ENCODE data around the gene CAPN2. TPM values are rescaled to one million over a fixed set of nuclear protein-coding genes. Genes with fewer than 3 reads are reported as not detected.

CAPN2 gene
- total RNA-seq, 2 experiments from 2014 or later = 183 to 255 TPM

DNA sequence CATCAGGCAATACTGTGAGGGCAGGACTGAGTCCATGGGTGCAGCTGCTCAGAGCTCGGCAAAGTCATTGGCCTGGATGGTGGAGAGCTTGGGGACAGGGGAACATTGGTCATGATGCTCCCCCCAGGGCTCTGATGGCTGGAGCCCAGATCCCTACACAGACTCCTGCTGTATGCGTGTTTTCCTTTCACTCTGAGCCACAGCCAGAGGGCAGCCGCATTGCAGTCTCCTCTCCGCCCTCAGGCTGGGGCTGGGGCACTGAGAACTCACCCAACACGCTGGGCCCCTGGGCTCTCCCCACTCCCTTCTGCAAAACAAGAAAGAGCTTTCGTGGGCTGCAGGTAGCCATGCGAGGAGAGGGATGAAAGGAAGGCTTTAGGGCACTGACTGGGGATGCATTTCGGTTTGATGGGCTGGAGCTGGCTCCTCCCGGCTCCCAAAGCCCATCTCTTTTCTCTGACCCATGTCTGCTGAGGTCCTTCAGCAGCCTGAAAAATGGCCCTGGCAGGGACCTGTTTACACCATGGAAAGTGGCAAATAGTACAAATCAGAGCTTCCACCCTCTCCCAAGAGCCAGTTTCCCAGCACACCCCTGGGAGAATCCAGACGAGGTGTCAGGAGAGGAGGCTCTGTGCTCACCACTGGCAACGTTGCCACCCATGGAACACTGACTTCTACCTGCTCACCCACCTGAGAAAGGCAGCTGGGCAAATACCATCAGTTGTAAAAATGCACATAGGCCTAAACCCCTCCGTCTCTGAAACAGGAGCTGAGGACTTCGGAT is 43.8 kb downstream of the CAPN2 start:
- Mint-ChIP-seq H3K4me3 (no peak overlapping the region), H3K36me3 (peaks cover 57% of the 10 kb centered on the region), H3K27ac (no peak overlapping the region), H3K9me3 (ENCODE audit: low read depth) (no peaks in the 10 kb centered on the region), H3K4me1 (no peaks in the 10 kb centered on the region), H3K27me3 (no peaks in the 10 kb centered on the region)
- DNase-seq (no peak), ATAC-seq (peak; percentile 11)
- CTCF ChIA-PET = interaction anchor here (1.0 kb wide), 1 partner anchor 55 kb away, joined by 3 read pairs; no protein-coding TSS in a partner anchor

DNA sequence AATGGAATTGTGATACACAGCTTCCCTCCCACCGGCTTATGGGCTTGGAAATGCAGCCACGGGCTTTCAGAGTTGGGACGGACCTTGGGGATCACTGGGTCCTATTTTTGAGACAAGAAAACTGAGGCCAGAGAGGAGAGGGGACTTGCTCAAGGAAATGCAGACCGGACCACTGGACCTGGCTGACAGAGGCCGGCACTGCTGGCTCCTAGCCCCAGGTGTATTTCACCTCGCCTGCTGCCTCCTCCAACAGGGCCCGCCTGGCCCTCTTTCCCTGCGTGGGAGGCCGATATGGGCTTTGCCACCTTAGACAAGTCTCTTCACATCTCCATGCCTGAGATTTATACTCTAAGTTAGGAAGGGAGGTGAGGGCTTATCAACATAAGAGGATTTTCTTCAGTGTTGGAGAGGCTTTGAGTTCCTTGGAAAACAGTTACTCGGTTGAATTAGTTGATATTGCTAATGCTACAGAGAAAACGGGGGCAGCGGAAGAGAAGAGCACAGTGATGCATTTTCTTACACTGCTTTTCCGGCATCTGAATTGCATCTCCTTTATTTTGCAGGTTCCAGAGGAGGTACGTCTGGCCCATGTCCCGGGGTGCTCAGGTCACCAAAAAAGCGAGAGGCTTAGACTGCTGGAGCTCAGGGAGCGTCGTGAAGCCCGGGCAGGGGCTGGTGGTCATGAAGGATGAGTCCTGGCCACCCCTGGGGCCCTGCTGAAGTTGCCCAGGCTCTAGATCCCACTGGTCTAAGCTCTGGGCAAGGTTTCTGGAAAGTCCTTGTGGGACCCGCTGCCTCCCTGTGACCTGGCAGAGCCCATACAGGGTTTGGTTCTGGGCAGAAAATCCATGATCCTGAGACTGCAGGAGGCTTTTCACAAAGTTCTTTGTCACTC is 44.7 kb downstream of the CAPN2 start:
- ATAC-seq (no peak), DNase-seq (no peak)
- H3K27ac Mint-ChIP-seq = no peak overlapping the region
- H3K36me3 Mint-ChIP-seq = peaks cover 56% of the 10 kb centered on the region
- H3K27me3 Mint-ChIP-seq = no peaks in the 10 kb centered on the region
- H3K4me1 Mint-ChIP-seq = no peaks in the 10 kb centered on the region
- no peak overlapping the region for H3K4me3 Mint-ChIP-seq
- CTCF ChIA-PET = interaction anchor here (1.0 kb wide), 2 partner anchors 8 to 56 kb away, joined by 3 to 5 read pairs; no protein-coding TSS in a partner anchor
- H3K9me3 Mint-ChIP-seq (ENCODE audit: low read depth) = no peaks in the 10 kb centered on the region

DNA sequence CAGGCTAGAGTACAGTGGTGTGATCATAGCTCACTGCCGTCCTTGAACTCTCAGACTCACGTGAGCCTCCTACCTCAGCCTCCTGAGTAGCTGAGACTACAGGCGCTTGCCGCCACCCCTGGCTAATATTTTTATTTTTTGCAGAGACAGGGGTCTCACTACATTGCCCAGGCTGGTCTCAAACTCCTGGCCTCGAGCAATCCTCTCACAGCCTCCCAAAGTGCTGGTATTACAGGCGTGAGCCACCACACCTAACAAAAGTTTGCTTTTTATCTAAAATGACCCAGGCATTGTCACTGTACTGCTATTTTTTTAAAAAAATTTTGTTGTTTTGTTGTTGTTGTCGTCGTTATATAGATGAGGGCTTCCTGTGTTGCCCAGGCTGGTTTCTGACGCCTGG is 46.4 kb downstream of the CAPN2 start:
- H3K4me3 Mint-ChIP-seq = no peak overlapping the region
- CTCF ChIA-PET = no interaction called here
- H3K4me1 Mint-ChIP-seq = no peaks in the 10 kb centered on the region
- no peaks in the 10 kb centered on the region for H3K9me3 Mint-ChIP-seq (ENCODE audit: low read depth)
- no peak for DNase-seq
- no peak overlapping the region for H3K27ac Mint-ChIP-seq
- peaks cover 52% of the 10 kb centered on the region for H3K36me3 Mint-ChIP-seq
- no peak for ATAC-seq
- H3K27me3 Mint-ChIP-seq = no peaks in the 10 kb centered on the region

DNA sequence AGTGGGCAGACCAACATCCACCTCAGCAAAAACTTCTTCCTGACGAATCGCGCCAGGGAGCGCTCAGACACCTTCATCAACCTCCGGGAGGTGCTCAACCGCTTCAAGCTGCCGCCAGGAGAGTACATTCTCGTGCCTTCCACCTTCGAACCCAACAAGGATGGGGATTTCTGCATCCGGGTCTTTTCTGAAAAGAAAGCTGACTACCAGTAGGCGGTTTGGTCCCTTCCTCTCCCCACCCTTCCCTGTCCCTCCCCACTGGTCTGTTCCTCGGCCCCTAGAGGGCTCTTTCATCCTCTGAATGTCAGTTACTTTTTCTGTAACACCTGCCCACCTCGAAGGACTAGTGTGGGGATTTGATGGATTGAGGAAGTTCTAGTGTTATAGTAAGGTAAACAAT is 46.9 kb downstream of the CAPN2 start:
- no peaks in the 10 kb centered on the region for H3K27me3 Mint-ChIP-seq
- DNase-seq (no peak), ATAC-seq (no peak)
- CTCF ChIA-PET = interaction anchor here (4.2 kb wide), 1 partner anchor 10 kb away, joined by 23 read pairs; no protein-coding TSS in a partner anchor
- H3K27ac Mint-ChIP-seq = no peak overlapping the region
- H3K9me3 Mint-ChIP-seq (ENCODE audit: low read depth) = no peaks in the 10 kb centered on the region
- H3K4me1 Mint-ChIP-seq = no peaks in the 10 kb centered on the region
- no peak overlapping the region for H3K4me3 Mint-ChIP-seq
- peaks cover 54% of the 10 kb centered on the region for H3K36me3 Mint-ChIP-seq

DNA sequence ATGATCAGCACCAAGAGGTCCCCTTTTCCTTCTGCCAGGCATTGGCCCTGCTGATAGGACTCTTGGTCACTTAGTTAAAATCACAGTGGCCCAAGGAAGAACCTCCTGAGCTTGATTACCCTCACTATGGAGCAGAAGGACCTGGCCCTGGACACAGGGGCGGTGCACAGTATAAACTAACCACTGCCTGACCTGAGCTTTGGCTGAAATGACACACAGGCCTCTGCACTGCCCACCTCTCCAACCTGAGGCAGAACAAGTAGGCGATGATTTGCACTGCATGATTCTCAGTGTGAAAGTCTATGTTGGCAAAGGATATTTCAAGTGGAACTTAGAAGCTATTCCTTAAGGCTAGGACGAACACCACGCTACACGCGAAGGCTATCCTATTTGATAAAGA is 48.5 kb downstream of the CAPN2 start:
- no peaks in the 10 kb centered on the region for H3K27me3 Mint-ChIP-seq
- H3K27ac Mint-ChIP-seq = no peak overlapping the region
- no peak overlapping the region for H3K4me3 Mint-ChIP-seq
- DNase-seq = no peak
- no peaks in the 10 kb centered on the region for H3K4me1 Mint-ChIP-seq
- no peak for ATAC-seq
- peaks cover 61% of the 10 kb centered on the region for H3K36me3 Mint-ChIP-seq
- no peaks in the 10 kb centered on the region for H3K9me3 Mint-ChIP-seq (ENCODE audit: low read depth)
- CTCF ChIA-PET = interaction anchor here (1.2 to 4.2 kb wide), 2 partner anchors 12 to 62 kb away, joined by 4 to 23 read pairs; no protein-coding TSS in a partner anchor

DNA sequence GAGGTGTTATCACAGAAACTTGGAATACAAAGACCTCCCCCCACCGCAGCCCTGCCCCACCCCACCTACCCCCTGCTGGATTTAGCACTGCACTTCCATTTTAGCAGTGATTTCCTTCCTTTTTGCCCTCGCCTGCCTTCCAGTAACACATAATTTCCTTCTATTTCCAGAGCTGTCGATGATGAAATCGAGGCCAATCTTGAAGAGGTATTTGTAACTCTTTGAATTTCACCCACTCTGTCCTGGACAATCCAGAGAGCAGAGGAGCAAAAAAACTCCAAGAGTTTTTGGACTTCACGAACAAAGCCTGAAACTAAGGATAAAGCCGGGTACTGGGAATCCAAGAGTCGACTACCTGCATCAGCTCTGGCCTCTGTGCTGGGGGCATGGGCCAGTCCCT is 49.1 kb downstream of the CAPN2 start:
- Mint-ChIP-seq H3K4me3 (no peak overlapping the region), H3K27me3 (no peaks in the 10 kb centered on the region), H3K4me1 (no peaks in the 10 kb centered on the region), H3K36me3 (peaks cover 67% of the 10 kb centered on the region), H3K27ac (no peak overlapping the region), H3K9me3 (ENCODE audit: low read depth) (no peaks in the 10 kb centered on the region)
- CTCF ChIA-PET = interaction anchor here (4.2 kb wide), 1 partner anchor 12 kb away, joined by 23 read pairs; no protein-coding TSS in a partner anchor
- no peak for DNase-seq
- ATAC-seq = no peak

DNA sequence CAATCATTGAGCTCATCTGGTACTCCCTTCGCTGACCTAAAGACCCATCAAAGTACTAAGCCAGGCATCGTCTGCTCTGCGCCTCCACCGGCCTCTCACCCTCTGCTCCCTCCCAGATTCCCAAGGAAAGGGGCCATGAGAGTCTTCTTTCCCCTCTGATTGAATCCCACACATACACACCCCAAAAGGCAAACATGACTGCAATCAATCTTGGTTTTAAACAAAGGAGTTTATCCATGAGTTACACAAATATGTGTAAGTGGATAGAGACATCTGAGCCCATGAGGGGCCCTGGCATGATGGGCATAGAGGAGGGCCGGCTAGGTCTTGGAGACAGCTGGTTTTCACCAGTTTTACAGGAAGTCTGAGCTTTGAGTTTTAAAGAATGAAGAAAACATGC is 50.9 kb downstream of the CAPN2 start:
- no peak overlapping the region for H3K4me3 Mint-ChIP-seq
- no peak overlapping the region for H3K27ac Mint-ChIP-seq
- H3K27me3 Mint-ChIP-seq = no peaks in the 10 kb centered on the region
- H3K36me3 Mint-ChIP-seq = peaks cover 63% of the 10 kb centered on the region
- no peak for DNase-seq
- CTCF ChIA-PET = interaction anchor here (1.1 to 4.2 kb wide), 2 partner anchors 14 to 64 kb away, joined by 3 to 23 read pairs; no protein-coding TSS in a partner anchor
- peaks cover 2% of the 10 kb centered on the region for H3K9me3 Mint-ChIP-seq (ENCODE audit: low read depth)
- H3K4me1 Mint-ChIP-seq = no peaks in the 10 kb centered on the region
- no peak for ATAC-seq

DNA sequence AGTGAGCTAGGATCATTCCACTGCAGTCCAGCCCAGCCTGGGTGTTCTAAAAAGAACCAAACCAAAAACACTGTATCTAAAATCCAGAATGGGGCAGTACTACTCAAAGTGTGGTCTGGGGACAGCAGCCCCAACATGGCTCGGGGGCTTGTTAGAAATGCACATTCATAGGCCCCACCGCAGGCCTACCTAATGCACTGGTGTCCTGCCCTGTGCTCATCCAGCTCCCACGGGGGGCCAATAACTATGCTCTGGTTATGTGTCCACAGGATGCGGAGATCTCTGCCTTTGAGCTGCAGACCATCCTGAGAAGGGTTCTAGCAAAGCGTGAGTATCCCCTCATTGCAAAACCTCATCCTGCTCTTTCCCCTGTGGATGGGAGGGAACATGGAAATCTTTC is 51.5 kb downstream of the CAPN2 start:
- CTCF ChIA-PET = no interaction called here
- DNase-seq = no peak
- Mint-ChIP-seq H3K27me3 (no peaks in the 10 kb centered on the region), H3K36me3 (peaks cover 64% of the 10 kb centered on the region), H3K9me3 (ENCODE audit: low read depth) (peaks cover 2% of the 10 kb centered on the region), H3K4me3 (no peak overlapping the region), H3K27ac (no peak overlapping the region), H3K4me1 (no peaks in the 10 kb centered on the region)
- ATAC-seq = no peak

DNA sequence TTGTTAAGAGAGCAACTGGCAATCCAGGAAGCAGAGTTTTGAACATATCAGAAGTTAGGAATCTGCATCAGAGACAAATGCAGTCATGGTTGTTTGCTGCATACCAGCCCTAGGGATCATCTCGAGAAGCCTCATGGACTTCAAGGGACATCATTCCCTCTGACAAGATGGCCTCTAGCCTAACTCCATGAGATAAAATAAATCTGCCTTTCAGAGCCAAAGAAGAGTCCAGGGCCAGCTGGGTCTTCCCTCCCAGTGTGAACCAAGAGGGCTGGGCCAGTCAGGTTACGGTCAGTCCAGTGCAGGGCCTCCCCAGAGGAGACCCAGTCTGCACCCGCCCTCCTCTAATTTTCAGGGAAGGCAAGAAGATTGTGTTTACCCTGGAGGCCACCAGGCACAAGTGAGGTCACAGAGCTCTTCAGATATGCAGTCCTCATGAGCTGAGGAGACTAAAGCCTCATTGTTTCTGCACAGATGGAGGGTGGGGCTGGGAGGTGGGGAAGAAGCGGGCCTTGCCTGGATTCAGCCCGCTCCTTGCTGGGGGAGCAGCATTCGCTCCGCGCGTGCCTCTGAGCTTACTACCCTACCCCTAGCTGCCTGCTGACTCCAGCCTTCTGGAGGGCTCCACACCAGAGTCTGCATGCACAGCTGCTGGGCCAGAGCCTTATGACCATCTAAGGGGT is 52.8 kb downstream of the CAPN2 start:
- Mint-ChIP-seq H3K9me3 (ENCODE audit: low read depth) (peaks cover 2% of the 10 kb centered on the region), H3K4me3 (no peak overlapping the region), H3K4me1 (peaks cover 8% of the 10 kb centered on the region), H3K27ac (no peak overlapping the region), H3K27me3 (no peaks in the 10 kb centered on the region), H3K36me3 (peaks cover 65% of the 10 kb centered on the region)
- no peak for DNase-seq
- ATAC-seq = no peak
- CTCF ChIA-PET = interaction anchor here (1.3 kb wide), 2 partner anchors 16 to 69 kb away, joined by 4 to 8 read pairs; no protein-coding TSS in a partner anchor

DNA sequence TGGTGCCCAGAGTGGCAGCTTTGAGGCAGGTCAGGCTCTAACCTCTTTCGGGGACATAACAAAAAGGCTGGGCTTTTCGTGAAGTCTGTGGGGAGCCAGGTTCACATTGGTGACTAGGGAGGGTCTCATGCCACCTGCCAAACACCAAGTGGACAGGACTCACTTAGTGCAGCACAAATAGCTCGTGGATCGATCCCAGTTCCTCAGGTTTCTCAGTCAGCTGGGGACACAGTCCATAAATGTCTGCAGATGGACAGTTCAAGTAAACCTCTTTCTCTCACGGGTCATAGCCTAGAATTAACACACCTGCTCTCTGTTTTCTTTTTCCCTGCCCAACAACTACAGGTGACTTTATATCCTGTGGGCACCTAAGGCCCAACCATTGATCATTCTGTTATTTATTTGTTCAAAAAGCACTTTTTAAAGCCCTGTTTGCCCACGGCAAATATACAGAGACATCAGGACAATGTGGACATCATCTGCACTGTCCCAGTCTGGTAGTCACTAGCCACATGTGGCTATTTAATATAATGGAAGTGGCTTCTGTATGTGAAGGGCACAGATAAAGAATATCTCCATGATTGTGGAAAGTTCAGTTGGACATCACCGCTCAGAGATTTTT is 53.5 kb downstream of the CAPN2 start:
- peaks cover 13% of the 10 kb centered on the region for H3K4me1 Mint-ChIP-seq
- H3K9me3 Mint-ChIP-seq (ENCODE audit: low read depth) = peaks cover 2% of the 10 kb centered on the region
- no peaks in the 10 kb centered on the region for H3K27me3 Mint-ChIP-seq
- no peak overlapping the region for H3K4me3 Mint-ChIP-seq
- DNase-seq (no peak), ATAC-seq (no peak)
- peaks cover 63% of the 10 kb centered on the region for H3K36me3 Mint-ChIP-seq
- no peak overlapping the region for H3K27ac Mint-ChIP-seq
- CTCF ChIA-PET = interaction anchor here (1.3 kb wide), 2 partner anchors 17 to 70 kb away, joined by 4 to 8 read pairs; no protein-coding TSS in a partner anchor

DNA sequence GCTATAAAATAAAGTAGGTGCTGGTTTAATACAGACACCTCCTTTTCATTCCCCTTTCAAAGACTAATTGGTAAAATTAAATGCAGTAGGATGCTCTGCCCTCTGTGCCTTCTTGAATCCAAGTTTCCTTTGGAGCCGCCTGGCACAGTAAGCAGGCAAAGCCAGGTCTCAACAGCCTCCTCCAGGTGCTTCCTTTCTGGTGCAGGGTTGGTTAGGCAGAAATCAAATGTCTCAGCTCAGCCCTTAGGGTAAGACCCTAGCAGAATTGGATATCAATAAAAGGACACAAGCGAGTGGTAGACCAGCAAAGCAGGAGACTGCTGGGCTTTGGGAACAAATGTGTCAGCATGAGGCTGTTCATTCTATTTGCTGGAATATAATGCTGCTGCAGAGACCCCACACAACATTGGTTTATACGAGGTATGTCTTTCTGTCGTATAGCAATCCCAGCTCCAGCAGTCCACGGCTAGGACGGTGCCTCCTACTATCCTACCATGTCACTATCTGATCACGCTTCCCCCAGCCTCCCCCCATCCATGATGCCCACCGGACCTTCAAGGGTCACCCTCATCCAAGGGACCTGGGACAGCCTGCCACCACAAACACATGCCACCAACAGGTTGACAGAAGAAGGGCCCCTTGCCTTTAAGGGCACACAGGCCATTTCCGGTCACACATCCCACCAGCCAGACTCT is 58.4 kb downstream of the CAPN2 start:
- Mint-ChIP-seq H3K9me3 (ENCODE audit: low read depth) (peaks cover 2% of the 10 kb centered on the region), H3K4me1 (peaks cover 44% of the 10 kb centered on the region), H3K36me3 (peaks cover 66% of the 10 kb centered on the region), H3K27ac (no peak overlapping the region), H3K27me3 (no peaks in the 10 kb centered on the region), H3K4me3 (no peak overlapping the region)
- DNase-seq (peak; percentile 36), ATAC-seq (no peak)
- CTCF ChIA-PET = interaction anchor here (1.0 to 3.0 kb wide), 2 partner anchors 22 to 72 kb away, joined by 3 to 15 read pairs; no protein-coding TSS in a partner anchor

DNA sequence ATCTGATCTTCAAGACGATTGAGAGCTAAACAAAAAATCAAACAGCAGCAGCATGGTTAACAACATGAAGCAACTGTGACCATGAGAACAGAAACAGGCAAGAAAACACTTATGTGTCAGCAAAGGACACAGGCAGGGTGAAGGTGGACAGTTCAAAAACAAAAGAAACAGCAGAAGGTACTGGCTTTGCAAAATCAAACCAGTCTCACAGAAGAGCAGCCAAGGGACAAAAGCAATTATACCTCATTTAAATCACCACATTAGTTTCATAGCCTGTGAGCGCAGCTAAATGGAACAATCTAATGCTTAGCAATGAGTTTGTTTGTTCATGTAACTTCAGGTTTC is 59.1 kb downstream of the CAPN2 start:
- peak; percentile 9 for ATAC-seq
- no peak for DNase-seq
- peaks cover 2% of the 10 kb centered on the region for H3K9me3 Mint-ChIP-seq (ENCODE audit: low read depth)
- no peaks in the 10 kb centered on the region for H3K27me3 Mint-ChIP-seq
- peaks cover 51% of the 10 kb centered on the region for H3K4me1 Mint-ChIP-seq
- CTCF ChIA-PET = interaction anchor here (1.0 to 3.0 kb wide), 2 partner anchors 22 to 73 kb away, joined by 3 to 15 read pairs; no protein-coding TSS in a partner anchor
- peaks cover 66% of the 10 kb centered on the region for H3K36me3 Mint-ChIP-seq
- H3K4me3 Mint-ChIP-seq = no peak overlapping the region
- H3K27ac Mint-ChIP-seq = peak overlapping the region; percentile 61
